ENCODE data around the gene ACTA2.

GRCh38 chr10:88932539-88933256 lies 19.9 kb downstream of the ACTA2 start:
- peak; percentile 84 for TF ChIP-seq CTCF (IDR thresholded peaks at IDR 0.05)
- TF ChIP-seq EZH2 (IDR thresholded peaks at IDR 0.05) = no peak
- no peak for TF ChIP-seq EZH2phosphoT487 (IDR thresholded peaks at IDR 0.05)
